ELF-1 (cell line): ENCODE results near the gene NPIPA7.
"Not testable (repeated sequence)": the region's sequence is repeated elsewhere in the genome, so short reads cannot be mapped to it uniquely, and the experiment has no call there.

Source experiments
- DNase-seq: peaks from one replicate; pipeline ENCODE4 v3.0.0-alpha.2; 2016; ENCODE audit warnings: low read depth, low spot score

Gene NPIPA7

GRCh38 chr16:16417914-16418544 lies 39.1 kb downstream of the NPIPA7 start:
- not testable (repeated sequence) for DNase-seq

DNA sequence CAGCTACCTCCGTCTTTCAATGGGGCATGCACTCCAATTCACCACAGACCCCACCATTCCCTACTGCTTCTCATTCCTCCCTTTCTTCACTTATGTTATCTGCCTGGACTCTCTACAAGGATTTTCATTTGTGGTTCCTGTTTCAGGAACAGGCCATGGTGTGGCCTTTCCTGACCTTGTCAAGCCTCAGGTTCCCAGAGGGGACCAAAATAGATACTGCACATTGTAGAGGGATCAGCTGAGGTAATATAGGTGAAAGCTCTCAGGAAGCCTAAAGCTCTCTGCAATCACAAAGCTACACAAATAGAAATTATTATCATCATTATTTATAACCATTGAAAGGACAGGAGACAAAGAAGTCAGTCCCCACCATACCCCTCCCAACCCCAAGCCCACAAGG lies 41.6 kb downstream of the NPIPA7 start:
- DNase-seq: not testable (repeated sequence)

DNA sequence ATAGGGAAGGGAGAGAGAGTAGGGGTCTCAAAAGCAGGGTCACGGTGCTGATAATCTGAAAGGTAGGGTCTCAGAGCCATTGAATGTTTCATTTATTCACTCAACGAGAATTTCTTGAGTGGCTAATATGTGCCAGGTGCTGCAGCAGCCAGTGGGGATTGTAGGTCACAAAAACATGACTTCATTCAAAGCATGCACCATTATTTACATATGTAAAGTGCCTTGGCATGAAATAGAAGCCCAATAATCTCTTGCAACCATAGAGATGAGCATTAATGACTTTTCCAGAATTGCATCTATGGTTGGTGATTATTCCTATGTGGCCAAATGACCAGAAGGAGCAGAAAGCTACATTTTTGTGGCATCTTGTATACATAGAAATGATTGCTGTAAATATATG lies 46.2 kb downstream of the NPIPA7 start:
- not testable (repeated sequence) for DNase-seq

DNA sequence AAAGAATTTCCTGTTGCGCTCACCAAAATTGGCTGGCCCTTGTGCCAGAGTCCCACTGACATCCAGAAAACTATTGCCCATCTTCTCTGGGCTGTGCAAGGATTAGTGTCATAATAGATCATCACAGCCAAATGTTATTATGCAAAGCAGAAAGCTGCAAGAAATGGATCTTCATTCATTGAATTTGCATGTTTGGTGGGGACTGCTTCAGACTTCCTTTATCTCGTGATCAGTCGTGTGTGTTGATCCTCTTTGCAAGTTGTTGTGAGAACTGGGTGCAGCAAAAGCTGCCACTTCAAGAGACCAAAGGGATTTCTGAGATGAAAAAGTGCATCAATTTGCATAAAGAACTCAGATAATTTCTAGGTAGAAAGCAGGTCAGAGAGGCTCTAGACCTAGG lies 52.2 kb downstream of the NPIPA7 start:
- DNase-seq: not testable (repeated sequence)

DNA sequence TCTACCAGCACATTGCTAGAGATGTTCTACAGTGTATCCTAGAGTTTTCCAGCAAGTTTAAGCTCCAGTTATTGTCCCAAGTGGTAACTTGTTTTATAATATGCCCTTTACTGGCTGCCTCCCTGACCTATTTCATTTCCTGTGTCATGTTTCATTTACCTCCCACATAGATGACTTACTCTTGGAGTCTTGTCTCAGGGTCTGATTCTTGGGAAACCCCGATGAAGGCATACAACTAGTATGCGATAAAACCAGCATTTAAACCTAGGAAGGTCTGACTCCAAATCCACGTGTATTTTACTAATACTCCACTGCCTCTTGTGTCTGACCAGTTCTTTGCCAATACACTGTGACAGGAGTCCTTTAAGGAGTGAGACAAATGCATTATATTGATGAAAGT lies 55.8 kb downstream of the NPIPA7 start:
- DNase-seq: not testable (repeated sequence)

- not testable (repeated sequence) for DNase-seq
These were observed 62.5 kb downstream of the NPIPA7 start for GRCh38 chr16:16441401-16441800.
